WTC11 (cell line): ENCODE measurements around the gene CKM. TPM values are rescaled to one million over a fixed set of nuclear protein-coding genes. Genes with fewer than 3 reads are reported as not detected.

Source experiments
- ATAC-seq: fragments of 200-7000 bp; cut with Tn5 transposase; 2 replicates; pipeline ENCODE4 v1.10.0; 2021; ENCODE audit warnings: mild to moderate bottlenecking, moderate library complexity
- CTCF ChIA-PET: fragments of 300-600 bp; sonication (Branson Sonifier 250); formaldehyde crosslinking; loops from one replicate; lab custom pipeline; 2021; ENCODE audit warnings: antibody characterized with exemption; lab: Charles Lee
- POLR2A ChIA-PET: fragments of 350-600 bp; sonication (Branson Sonifier 250); formaldehyde crosslinking; loops from one replicate; lab custom pipeline; 2021; ENCODE audit warnings: antibody characterized with exemption; lab: Charles Lee
- DNase-seq: peaks from one replicate; pipeline ENCODE4 v3.0.0; 2021; ENCODE audit warnings: low spot score
- H3K27ac Mint-ChIP-seq: 2 replicates; pipeline ENCODE4 v1.8.0; 2021; ENCODE audit warnings: mixed read lengths
- H3K27me3 Mint-ChIP-seq: 2 replicates; pipeline ENCODE4 v1.8.0; 2021; ENCODE audit warnings: low read depth, mild to moderate bottlenecking, moderate library complexity, mixed read lengths
- H3K36me3 Mint-ChIP-seq: 2 replicates; pipeline ENCODE4 v1.8.0; 2021; ENCODE audit warnings: mixed read lengths
- H3K4me1 Mint-ChIP-seq: 2 replicates; pipeline ENCODE4 v1.8.0; 2022; ENCODE audit warnings: mixed read lengths
- H3K4me3 Mint-ChIP-seq: 2 replicates; pipeline ENCODE4 v1.8.0; 2021; ENCODE audit warnings: mild to moderate bottlenecking, moderate library complexity, mixed read lengths
- H3K9me3 Mint-ChIP-seq: 2 replicates; pipeline ENCODE4 v1.8.0; 2021; ENCODE audit warnings: mixed read lengths
- ARID4B ChIP-seq: sonication (generic); formaldehyde crosslinking; IDR thresholded peaks from 2 replicates; pipeline ENCODE4 v1.8.0; 2023; ENCODE audit warnings: missing genetic modification reagents, mild to moderate bottlenecking, borderline replicate concordance
- ATF1 ChIP-seq: sonication (generic); formaldehyde crosslinking; IDR thresholded peaks from 2 replicates; pipeline ENCODE4 v1.8.1; 2023; ENCODE audit warnings: mild to moderate bottlenecking, moderate library complexity, missing genetic modification reagents
- ATF3 ChIP-seq: sonication (generic); formaldehyde crosslinking; conservative IDR thresholded peaks from 2 replicates; pipeline ENCODE4 v1.8.1; 2022; ENCODE audit warnings: mild to moderate bottlenecking, missing genetic modification reagents
- CREB1 ChIP-seq: sonication (generic); formaldehyde crosslinking; IDR thresholded peaks from 2 replicates; pipeline ENCODE4 v1.8.0; 2023; ENCODE audit warnings: mild to moderate bottlenecking, missing genetic modification reagents
- ELF4 ChIP-seq: sonication (generic); formaldehyde crosslinking; IDR thresholded peaks from 2 replicates; pipeline ENCODE4 v1.8.1; 2022; ENCODE audit warnings: low read depth, mild to moderate bottlenecking, moderate library complexity, missing genetic modification reagents
- EMX1 ChIP-seq: fragments of 250-450 bp; sonication (Bioruptor Pico); IDR thresholded peaks from 2 replicates; pipeline ENCODE4 v1.8.0; 2021; ENCODE audit warnings: mild to moderate bottlenecking
- FOXJ3 ChIP-seq: sonication (generic); formaldehyde crosslinking; IDR thresholded peaks from 2 replicates; pipeline ENCODE4 v1.9.0; 2021; ENCODE audit warnings: missing genetic modification reagents, mild to moderate bottlenecking, borderline replicate concordance
- FOXP1 ChIP-seq: sonication (generic); formaldehyde crosslinking; IDR thresholded peaks from 2 replicates; pipeline ENCODE4 v1.8.0; 2022; ENCODE audit warnings: missing genetic modification reagents, mild to moderate bottlenecking, moderate library complexity, borderline replicate concordance
- JUN ChIP-seq: sonication (generic); formaldehyde crosslinking; IDR thresholded peaks from 2 replicates; pipeline ENCODE4 v1.8.0; 2023; ENCODE audit warnings: mild to moderate bottlenecking, missing genetic modification reagents
- KAT7 ChIP-seq: sonication (generic); formaldehyde crosslinking; IDR thresholded peaks from 2 replicates; pipeline ENCODE4 v1.8.1; 2023; ENCODE audit warnings: missing genetic modification reagents, mild to moderate bottlenecking, borderline replicate concordance
- MAX ChIP-seq: sonication (generic); formaldehyde crosslinking; IDR thresholded peaks from 2 replicates; pipeline ENCODE4 v1.8.0; 2022; ENCODE audit warnings: mild to moderate bottlenecking, missing genetic modification reagents
- RELA ChIP-seq: sonication (generic); formaldehyde crosslinking; IDR thresholded peaks from 2 replicates; pipeline ENCODE4 v1.8.1; 2022; ENCODE audit warnings: missing genetic modification reagents, mild to moderate bottlenecking, borderline replicate concordance
- RORB ChIP-seq: fragments of 250-450 bp; sonication (Bioruptor Pico); IDR thresholded peaks from 2 replicates; pipeline ENCODE4 v1.9.0; 2021; ENCODE audit warnings: mild to moderate bottlenecking
- SMAD4 ChIP-seq: sonication (generic); formaldehyde crosslinking; IDR thresholded peaks from 2 replicates; pipeline ENCODE4 v1.8.0; 2022; ENCODE audit warnings: mild to moderate bottlenecking, missing genetic modification reagents
- TCF7 ChIP-seq: sonication (generic); formaldehyde crosslinking; IDR thresholded peaks from 2 replicates; pipeline ENCODE4 v1.8.0; 2022; ENCODE audit warnings: mild to moderate bottlenecking, low read depth, missing genetic modification reagents, moderate library complexity
- TEAD4 ChIP-seq: sonication (generic); formaldehyde crosslinking; IDR thresholded peaks from 2 replicates; pipeline ENCODE4 v1.8.0; 2022; ENCODE audit warnings: mild to moderate bottlenecking, missing genetic modification reagents
- ZNF121 ChIP-seq: sonication (generic); formaldehyde crosslinking; IDR thresholded peaks from 2 replicates; pipeline ENCODE4 v1.8.0; 2023; ENCODE audit warnings: missing genetic modification reagents
- ZNF138 ChIP-seq: sonication (generic); formaldehyde crosslinking; conservative IDR thresholded peaks from 2 replicates; pipeline ENCODE4 v1.8.1; 2022; ENCODE audit warnings: mild to moderate bottlenecking, moderate library complexity, missing genetic modification reagents
- ZNF396 ChIP-seq: fragments of 250-450 bp; sonication (Bioruptor Pico); IDR thresholded peaks from 2 replicates; pipeline ENCODE4 v1.8.0; 2021; ENCODE audit warnings: mild to moderate bottlenecking, moderate library complexity, borderline replicate concordance
- total RNA-seq: library from RNA; stranded (reverse); gene quantifications from 3 replicates; pipeline ENCODE4 v1.2.3, GENCODE V29; 2021
- TF ChIP-seq, protein P1 (sequence below): sonication (generic); formaldehyde crosslinking; IDR thresholded peaks from 2 replicates; pipeline ENCODE4 v1.8.0; 2022; ENCODE audit warnings: mild to moderate bottlenecking, missing genetic modification reagents
- TF ChIP-seq, protein P2 (sequence below): fragments of 250-450 bp; sonication (Bioruptor Pico); IDR thresholded peaks from 2 replicates; pipeline ENCODE4 v2.1.2; 2022; ENCODE audit warnings: mild to moderate bottlenecking, moderate library complexity
- TF ChIP-seq, protein P3 (sequence below): sonication (generic); formaldehyde crosslinking; IDR thresholded peaks from 2 replicates; pipeline ENCODE4 v1.8.1; 2022; ENCODE audit warnings: mild to moderate bottlenecking, missing genetic modification reagents, moderate library complexity, borderline replicate concordance
- TF ChIP-seq, protein P4 (sequence below): sonication (generic); formaldehyde crosslinking; IDR thresholded peaks from 2 replicates; pipeline ENCODE4 v1.8.1; 2022; ENCODE audit warnings: mild to moderate bottlenecking, moderate library complexity, missing genetic modification reagents

CKM gene
- total RNA-seq, 1 experiment from 2014 or later: not detected

DNA sequence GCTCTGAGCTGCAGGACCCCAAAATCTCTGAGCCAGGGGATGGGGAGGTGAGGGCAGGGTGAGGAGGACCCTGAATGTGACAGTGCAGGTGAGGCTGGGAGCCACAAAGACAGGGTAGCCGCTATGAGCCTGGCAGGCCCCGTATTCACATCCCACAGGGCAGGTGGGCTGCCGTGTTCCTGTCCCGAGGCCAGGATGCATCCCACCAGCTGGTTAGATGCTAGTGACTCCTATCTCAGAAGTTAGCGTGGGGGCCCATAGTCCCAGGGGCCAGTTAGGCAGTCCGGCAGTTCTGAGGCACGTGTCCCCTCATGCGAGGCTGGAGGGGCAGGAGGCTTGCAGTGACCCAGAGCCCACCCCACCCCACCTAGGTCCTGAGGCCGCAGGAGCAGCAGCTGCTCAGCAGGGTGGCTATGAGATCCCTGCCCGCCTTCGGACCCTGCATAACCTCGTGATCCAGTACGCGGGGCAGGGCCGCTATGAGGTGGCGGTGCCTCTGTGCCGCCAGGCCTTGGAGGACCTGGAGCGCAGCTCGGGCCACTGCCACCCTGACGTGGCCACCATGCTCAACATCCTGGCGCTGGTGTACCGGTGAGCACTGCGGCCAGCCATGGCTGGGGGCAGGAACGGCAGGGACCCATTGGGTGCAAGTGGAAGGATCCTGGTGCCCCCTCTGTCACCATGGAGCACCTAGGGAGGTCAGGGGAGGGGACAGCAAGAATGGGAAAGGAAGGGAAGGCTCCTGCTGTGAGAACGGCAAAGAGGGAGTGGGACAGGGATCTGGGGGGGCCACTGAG lies 25.1 kb upstream of the CKM start:
- no peaks in the 10 kb centered on the region for H3K27me3 Mint-ChIP-seq
- no peak for ATAC-seq
- no peak overlapping the region for H3K4me3 Mint-ChIP-seq
- H3K27ac Mint-ChIP-seq: no peak overlapping the region
- no peaks in the 10 kb centered on the region for H3K9me3 Mint-ChIP-seq
- 0 out of 2 replicates have a peak, but pooled peaks cover 3% of the 10 kb centered on the region for H3K4me1 Mint-ChIP-seq
- POLR2A ChIA-PET: no interaction called here
- CTCF ChIA-PET: interaction anchor here (1.1 kb wide), 1 partner anchor 99 kb away, joined by 7 read pairs; no protein-coding TSS in a partner anchor
- H3K36me3 Mint-ChIP-seq: peaks cover 17% of the 10 kb centered on the region
- DNase-seq: no peak
- TF ChIP-seq TCF7 (CRISPR knock-in tag) (no peak), ELF4 (CRISPR knock-in tag) (no peak), FOXP1 (CRISPR knock-in tag) (no peak), FOXJ3 (CRISPR knock-in tag) (no peak), EMX1 (CRISPR knock-in tag) (no peak; the same call in 1 of the 2 replicates), MAX (CRISPR knock-in tag) (no peak), ZNF121 (CRISPR knock-in tag) (no peak), RORB (CRISPR knock-in tag) (no peak), ZNF138 (no peak), ATF1 (CRISPR knock-in tag) (no peak), JUN (CRISPR knock-in tag) (no peak), ZNF396 (CRISPR knock-in tag) (no peak)
- TF ChIP-seq, protein P1, sequence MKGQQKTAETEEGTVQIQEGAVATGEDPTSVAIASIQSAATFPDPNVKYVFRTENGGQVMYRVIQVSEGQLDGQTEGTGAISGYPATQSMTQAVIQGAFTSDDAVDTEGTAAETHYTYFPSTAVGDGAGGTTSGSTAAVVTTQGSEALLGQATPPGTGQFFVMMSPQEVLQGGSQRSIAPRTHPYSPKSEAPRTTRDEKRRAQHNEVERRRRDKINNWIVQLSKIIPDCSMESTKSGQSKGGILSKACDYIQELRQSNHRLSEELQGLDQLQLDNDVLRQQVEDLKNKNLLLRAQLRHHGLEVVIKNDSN: no peak
- TF ChIP-seq, protein P2, sequence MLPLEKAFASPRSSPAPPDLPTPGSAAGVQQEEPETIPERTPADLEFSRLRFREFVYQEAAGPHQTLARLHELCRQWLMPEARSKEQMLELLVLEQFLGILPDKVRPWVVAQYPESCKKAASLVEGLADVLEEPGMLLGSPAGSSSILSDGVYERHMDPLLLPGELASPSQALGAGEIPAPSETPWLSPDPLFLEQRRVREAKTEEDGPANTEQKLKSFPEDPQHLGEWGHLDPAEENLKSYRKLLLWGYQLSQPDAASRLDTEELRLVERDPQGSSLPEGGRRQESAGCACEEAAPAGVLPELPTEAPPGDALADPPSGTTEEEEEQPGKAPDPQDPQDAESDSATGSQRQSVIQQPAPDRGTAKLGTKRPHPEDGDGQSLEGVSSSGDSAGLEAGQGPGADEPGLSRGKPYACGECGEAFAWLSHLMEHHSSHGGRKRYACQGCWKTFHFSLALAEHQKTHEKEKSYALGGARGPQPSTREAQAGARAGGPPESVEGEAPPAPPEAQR: no peak
- TF ChIP-seq, protein P3, sequence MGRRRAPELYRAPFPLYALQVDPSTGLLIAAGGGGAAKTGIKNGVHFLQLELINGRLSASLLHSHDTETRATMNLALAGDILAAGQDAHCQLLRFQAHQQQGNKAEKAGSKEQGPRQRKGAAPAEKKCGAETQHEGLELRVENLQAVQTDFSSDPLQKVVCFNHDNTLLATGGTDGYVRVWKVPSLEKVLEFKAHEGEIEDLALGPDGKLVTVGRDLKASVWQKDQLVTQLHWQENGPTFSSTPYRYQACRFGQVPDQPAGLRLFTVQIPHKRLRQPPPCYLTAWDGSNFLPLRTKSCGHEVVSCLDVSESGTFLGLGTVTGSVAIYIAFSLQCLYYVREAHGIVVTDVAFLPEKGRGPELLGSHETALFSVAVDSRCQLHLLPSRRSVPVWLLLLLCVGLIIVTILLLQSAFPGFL (CRISPR knock-in tag): no peak

DNA sequence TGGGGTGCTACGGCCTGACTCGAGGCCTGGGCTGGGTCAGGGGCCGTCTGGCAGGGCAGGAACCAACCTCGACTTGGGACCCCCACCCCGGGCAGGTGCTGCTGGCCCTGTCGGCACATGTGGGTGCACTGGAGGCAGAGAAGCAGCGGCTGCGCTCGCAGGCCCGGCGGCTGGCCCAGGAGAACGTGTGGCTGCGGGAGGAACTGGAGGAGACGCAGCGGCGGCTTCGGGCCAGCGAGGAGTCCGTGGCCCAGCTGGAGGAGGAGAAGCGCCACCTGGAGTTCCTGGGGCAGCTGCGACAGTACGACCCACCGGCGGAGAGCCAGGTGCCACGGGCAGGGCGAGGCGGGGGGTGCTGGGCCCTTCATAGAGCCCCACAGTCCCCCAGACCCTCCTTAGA lies 23.8 kb upstream of the CKM start:
- ATAC-seq: peak; percentile 72
- H3K27me3 Mint-ChIP-seq: no peaks in the 10 kb centered on the region
- TF ChIP-seq, protein P3 (CRISPR knock-in tag): no peak
- TF ChIP-seq, protein P1: no peak
- TF ChIP-seq, protein P4, sequence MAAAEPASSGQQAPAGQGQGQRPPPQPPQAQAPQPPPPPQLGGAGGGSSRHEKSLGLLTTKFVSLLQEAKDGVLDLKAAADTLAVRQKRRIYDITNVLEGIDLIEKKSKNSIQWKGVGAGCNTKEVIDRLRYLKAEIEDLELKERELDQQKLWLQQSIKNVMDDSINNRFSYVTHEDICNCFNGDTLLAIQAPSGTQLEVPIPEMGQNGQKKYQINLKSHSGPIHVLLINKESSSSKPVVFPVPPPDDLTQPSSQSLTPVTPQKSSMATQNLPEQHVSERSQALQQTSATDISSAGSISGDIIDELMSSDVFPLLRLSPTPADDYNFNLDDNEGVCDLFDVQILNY: no peak
- no peak for TF ChIP-seq KAT7 (CRISPR knock-in tag)
- TF ChIP-seq TCF7 (CRISPR knock-in tag): no peak
- TF ChIP-seq ARID4B (CRISPR knock-in tag): no peak
- no peak for TF ChIP-seq RELA (CRISPR knock-in tag)
- TF ChIP-seq CREB1 (CRISPR knock-in tag): no peak
- TF ChIP-seq ATF3: no peak
- no peak for TF ChIP-seq TEAD4 (CRISPR knock-in tag)
- no peak for TF ChIP-seq SMAD4 (CRISPR knock-in tag)

More for the DNA sequence above, 23.8 kb upstream of the CKM start:
- H3K4me3 Mint-ChIP-seq: no peak overlapping the region
- H3K4me1 Mint-ChIP-seq: 0 out of 2 replicates have a peak, but pooled peaks cover 3% of the 10 kb centered on the region
- DNase-seq: peak; percentile 68
- H3K36me3 Mint-ChIP-seq: peaks cover 10% of the 10 kb centered on the region
- POLR2A ChIA-PET: no interaction called here
- CTCF ChIA-PET: interaction anchor here (1.1 kb wide), 2 partner anchors 98 to 168 kb away, joined by 3 to 7 read pairs; partner anchors contain the start of genes BLOC1S3 and TRAPPC6A
- no peaks in the 10 kb centered on the region for H3K9me3 Mint-ChIP-seq
- no peak overlapping the region for H3K27ac Mint-ChIP-seq
